ENCODE results near the gene SEPTIN5.

GRCh38 chr22:19681863-19682245 lies 32.4 kb upstream of the SEPTIN5 start:
- no peak for TF ChIP-seq CTCF (IDR thresholded peaks at IDR 0.05)
- no peak for TF ChIP-seq EZH2 (IDR thresholded peaks at IDR 0.05)
